CD4-positive, alpha-beta T cell treated with Interferon alpha-2 for 1 hour (primary cell): Measurements from ENCODE around the gene RSL1D1.
A peak's percentile ranks its signal among the peaks of the same experiment; 100 is the strongest.
"Not testable (repeated sequence)": the region's sequence is repeated elsewhere in the genome, so short reads cannot be mapped to it uniquely, and the experiment has no call there.

ENCODE experiments used
- DNase-seq, 2 donors: peaks; one replicate each; pipeline ENCODE4 v3.0.0-alpha.2; 2020 to 2022

The RSL1D1 gene

GRCh38 chr16:11843206-11843605, 8.1 kb downstream of the RSL1D1 start:
- DNase-seq = no peak

DNA sequence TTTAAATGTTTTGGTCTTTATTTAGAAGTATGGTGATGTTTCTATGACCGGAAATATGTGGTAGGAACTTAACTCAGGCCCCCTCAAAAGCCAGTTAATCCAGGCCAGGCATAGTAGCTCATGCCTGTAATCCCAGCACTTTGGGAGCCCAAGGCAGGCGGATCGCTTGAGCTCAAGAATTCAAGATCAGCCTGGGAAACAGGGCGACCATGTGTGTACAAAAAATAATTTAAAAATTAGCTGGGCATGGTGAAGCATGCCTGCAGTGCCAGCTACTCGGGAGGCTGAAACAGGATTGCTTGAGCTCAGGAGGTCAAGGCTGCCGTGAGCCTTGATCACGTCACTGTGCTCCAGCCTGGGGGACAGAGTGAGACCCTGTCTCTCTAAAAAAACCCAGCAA, 10.3 kb downstream of the RSL1D1 start:
- DNase-seq = no peak

GRCh38 chr16:11836650-11837244, 14.6 kb downstream of the RSL1D1 start:
- no peak for DNase-seq

DNA sequence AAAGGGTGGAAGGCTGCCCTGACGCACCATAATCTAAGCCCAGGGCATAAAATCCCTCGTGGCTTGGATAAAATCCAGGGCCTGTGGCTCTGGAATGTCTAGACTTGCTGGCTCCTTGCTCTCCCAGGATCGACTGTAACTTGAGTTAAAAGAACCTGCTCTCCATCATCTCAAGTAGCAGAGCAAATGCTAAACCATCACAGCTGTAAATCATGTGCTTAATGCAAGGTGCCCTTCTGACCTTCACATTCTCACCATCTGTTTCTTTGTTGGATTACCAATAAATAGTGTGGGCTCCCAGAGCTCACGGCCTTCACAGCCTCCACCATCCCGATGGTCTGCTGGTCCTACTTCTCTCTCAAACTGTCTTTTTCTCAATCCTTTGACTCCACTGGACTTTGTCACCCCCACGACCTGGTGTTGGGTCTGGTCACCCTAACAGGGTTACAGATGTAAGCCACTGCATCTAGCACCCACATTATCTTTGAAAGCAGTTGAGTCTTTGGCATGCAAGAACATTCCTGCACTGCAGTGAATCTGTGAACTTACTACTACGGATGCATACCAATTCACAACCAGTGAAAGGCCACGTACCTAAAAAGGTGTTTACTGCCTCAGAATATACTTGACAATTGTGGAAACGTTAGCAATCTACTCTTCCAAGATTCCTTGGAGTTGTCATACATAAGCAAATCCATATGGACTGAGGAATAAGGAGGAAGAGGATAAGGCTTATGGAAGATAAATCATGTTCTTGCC, 15.3 kb downstream of the RSL1D1 start:
- no peak for DNase-seq

- DNase-seq = no peak
Observed at GRCh38 chr16:11835309-11835708, 16.0 kb downstream of the RSL1D1 start.

- DNase-seq = no peak
Observed at GRCh38 chr16:11833951-11834695, 17.2 kb downstream of the RSL1D1 start.

- DNase-seq = no peak
Observed at GRCh38 chr16:11828696-11829095, 22.6 kb downstream of the RSL1D1 start.

- not testable (repeated sequence) for DNase-seq
Observed at GRCh38 chr16:11825520-11826165, 25.7 kb downstream of the RSL1D1 start.

DNA sequence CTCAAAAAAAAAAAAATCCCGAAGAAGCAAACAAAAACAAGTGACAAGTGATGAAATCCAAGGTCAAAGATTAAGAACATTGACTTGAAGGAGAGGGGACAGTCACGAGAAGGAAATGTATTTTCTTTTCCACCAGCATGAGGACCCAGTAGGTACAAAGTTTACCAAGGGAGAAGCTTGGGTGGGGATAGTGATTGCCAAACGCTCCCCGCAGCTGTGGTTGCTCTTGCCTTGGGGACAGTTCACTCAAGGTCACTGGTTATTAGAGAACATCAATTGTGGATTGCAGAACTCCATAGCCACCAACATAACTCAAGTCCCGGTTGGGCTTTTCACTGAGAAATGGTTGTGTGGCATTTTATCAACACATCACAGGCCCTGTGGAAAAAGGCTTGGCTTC, 27.0 kb downstream of the RSL1D1 start:
- DNase-seq = peak in 1 of 2 donors; percentile 39

DNA sequence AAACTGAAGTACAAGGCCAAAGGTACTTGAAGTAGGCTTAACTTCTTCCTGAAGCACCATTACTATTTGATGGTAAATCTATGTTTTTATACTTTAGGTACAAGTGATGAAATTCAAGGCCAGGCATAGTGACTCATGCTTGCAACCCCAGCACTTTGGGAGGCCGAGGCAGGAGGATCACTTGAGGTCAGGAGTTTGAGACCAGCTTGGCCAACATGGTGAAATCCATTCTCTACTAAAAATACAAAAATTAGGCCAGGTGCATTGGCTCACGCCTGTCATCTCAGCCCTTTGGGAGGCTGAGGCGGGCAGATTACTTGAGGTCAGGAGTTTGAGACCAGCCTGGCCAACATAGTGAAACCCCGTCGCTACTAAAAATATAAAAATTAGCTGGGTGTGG, 27.7 kb downstream of the RSL1D1 start:
- not testable (repeated sequence) for DNase-seq

GRCh38 chr16:11819798-11820197, 31.5 kb downstream of the RSL1D1 start:
- DNase-seq = peak in 1 of 2 donors; percentile 15

- not testable (repeated sequence) for DNase-seq
Observed at GRCh38 chr16:11818970-11819369, 32.4 kb downstream of the RSL1D1 start.

DNA sequence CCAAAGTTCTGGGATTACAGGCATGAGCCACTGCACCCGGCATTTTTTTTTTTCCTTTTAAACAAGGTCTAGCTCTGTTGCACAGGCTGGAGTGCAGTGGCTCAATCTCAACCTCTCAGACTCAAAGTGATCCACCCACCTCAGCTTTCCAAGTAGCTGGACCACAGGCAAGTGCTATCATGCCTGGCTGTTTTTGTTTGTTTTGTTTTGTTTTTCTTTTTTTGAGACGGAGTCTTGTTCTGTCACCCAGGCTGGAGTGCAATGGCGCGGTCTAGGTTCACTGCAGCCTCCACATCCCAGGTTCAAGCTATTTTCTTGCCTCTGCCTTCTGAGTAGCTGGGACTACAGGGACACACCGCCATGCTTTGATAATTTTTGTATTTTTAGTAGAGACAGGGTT, 35.2 kb downstream of the RSL1D1 start:
- DNase-seq = no peak

DNA sequence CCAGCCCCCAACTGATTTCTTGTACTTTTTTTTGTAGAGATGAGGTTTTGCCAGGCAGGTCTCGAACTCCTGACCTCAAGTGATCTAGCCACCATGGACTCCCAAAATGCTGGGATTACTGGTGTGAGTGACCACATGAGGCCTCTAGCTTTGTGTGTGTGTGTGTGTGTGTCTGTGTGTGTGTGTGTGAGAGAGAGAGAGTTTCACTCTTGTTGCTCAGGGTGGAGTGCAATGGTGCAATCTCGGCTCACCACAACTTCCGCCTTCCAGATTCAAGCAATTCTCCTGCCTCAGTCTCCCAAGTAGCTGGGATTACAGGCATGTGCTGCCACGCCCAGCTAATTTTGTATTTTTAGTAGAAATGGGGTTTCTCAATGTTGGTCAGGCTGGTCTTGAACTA, 36.5 kb downstream of the RSL1D1 start:
- DNase-seq = peak in 1 of 2 donors; percentile 56

DNA sequence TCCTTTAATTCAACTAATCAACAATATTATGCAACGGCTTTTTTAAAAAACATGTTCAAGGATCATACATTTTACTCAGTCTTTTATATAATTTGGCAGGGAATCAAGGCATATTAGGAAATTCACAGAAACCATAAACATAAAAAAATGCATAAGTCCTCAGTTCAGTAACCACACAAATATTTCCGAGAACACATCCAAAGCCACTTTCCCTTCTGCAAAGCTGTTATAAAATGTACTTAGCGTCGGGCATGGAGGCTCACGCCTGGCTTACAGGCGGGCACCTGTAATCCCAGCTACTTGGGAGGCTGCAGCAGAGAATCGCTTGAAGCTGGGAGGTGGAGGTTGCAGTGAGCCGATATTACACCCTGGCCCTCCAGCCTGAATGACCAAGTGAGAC, 44.6 kb downstream of the RSL1D1 start:
- no peak for DNase-seq

GRCh38 chr16:11805556-11805955, 45.8 kb downstream of the RSL1D1 start:
- no peak for DNase-seq

DNA sequence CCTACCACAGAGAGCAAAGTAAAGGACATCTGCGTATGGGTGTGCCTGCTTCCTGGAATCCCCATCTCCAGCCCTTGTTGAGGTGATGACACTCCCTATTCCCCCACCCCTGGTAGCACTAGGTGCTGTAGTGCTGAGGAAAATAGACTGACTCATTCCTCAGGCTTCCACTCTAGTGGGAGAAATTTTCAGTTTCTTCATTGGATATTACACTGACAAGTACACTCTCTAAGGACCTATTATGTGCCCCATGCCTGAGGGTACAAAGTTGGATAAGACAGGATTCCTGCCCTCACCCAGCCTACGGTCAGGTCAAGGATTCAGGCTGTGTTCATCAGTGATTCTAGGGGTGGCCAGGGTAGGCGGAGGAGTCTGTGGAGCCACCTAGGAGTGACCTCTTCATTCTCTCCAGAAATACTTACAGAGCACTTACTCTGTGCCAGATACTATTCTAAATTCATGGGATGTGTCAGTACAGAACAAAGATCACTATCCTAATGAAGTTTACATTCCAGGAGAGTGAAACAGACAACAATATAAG, 49.8 kb downstream of the RSL1D1 start:
- DNase-seq = no peak

- DNase-seq = no peak
Observed at GRCh38 chr16:11800382-11800718, 51.0 kb downstream of the RSL1D1 start.

DNA sequence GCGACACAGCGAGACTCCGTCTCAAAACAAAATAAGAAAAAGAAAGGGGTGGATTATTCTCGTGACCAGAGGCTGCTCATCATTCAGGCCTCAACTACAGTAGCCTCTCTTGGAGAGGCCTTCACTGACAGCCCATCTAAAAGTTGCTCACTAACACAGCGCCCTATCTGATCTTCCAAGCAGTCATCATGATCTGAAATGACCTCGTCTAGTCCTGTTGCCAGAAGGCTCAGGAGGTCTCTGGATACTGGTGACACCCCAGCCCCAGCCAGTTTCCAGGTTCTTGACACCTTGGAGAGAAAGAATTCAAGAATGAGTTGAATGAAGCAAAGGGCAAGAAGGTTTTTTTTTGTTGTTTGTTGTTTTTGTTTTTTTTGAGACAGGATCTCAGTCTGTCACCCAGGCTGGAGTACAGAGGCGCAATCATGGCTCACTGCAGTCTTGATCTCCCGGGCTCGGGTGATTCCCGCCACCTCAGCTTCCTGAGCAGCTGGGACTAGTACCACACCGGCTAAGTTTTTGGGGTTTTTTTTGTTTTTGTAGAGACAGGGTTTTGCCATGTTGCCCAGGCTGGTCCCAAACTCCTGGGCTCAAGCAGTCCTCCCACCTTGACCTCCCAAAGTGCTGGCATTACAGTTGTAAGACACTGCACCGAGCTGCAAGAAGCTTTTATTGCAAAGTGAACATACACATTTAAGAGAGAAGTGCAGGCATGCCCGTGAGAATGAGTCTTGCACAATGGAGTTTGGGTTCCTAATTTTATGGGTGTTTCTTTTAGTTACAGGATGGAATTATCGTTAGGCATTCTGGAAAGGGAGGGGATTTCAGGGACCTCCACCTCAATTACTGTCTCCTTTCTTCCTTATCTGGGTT, 51.6 kb downstream of the RSL1D1 start:
- DNase-seq = peak in 1 of 2 donors; percentile 50

- DNase-seq = no peak
Observed at GRCh38 chr16:11799017-11799381, 52.3 kb downstream of the RSL1D1 start.

DNA sequence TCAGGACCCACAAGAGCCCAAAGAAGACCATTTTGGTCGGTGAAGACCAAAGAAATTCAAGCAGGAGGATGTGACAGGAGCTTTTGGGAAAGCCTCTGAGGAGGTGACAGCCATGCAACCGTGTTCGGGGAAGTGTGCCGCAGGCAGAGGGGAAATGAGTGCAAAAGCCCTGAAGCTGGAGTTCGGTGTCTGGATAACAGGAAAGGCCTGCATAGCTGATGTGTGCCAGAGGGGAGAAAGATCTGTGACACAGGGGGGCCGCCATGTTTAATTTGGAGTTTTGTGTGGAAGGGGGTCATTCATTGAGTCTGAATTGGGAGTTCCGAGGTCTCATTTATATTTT, 53.4 kb downstream of the RSL1D1 start:
- peak; percentile 61 to 69 for DNase-seq
